ENCODE results near the gene ATOH8. TPM values are rescaled to one million over a fixed set of nuclear protein-coding genes. Genes with fewer than 3 reads are reported as not detected.

ATOH8 gene
- total RNA-seq, 1 donor from 2014 or later, result not detected

DNA sequence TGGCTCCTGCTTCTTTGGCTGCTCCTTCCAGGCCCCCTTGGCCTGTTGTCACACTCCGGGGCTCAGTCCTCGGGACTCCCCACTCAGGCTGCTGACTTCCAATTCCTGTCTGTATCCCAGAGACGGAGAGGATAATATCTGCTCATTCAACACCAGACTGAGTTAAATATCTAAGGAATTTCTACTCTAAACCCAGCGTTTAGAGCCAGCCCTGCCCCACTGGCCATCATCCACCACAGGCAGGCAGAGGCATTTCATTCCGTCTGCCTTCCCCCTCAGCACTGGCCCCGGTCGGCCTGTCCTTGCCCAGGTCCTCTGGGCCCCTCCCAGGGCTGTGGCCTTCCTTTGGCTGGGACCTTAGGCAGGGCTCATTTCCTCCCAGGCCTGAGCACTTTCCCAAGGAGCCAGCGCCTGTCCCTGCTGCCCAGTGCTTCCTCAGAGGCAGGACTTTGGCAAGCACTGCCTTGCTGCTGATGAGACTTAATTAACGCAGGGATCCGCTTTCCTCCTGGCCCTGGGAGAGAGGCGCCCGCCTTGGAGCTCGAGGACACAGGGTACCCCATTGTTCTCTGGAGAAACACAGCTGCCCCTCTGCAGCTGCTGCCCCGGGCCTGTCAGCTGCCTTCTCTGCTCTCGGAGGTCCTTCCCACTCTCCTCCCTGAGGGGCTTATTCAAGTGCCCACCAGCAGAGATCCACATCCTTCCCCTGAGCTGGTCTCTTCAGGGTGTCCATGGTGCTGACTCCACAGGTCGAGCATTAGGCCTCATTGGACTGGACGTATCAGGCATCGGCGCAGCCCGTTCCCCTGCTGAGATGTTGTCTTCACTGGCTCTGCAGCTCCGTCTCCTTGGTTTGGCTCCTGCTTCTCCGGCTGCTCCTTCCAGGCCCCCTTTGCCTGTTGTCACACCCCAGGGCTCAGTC lies 42.8 kb downstream of the ATOH8 start:
- ChIA-PET CTCF (interaction anchor here (0.6 to 1.3 kb wide), 2 partner anchors 17 to 44 kb away, joined by 3 to 4 read pairs; no protein-coding TSS in a partner anchor), POLR2A (no interaction called here)
- intact Hi-C loops (cut with micrococcal nuclease), result no loop called here
- Mint-ChIP-seq H3K9me3 (peaks cover 5% of the 10 kb centered on the region), H3K36me3 (ENCODE audit: low read depth) (no peaks in the 10 kb centered on the region), H3K4me1 (no peaks in the 10 kb centered on the region), H3K27ac (no peak overlapping the region), H3K27me3 (peaks cover 47% of the 10 kb centered on the region), H3K4me3 (no peak overlapping the region)
- DNase-seq, result peak; percentile 13
- ATAC-seq (ENCODE audit: low read depth), result no peak
- TF ChIP-seq, protein P1, sequence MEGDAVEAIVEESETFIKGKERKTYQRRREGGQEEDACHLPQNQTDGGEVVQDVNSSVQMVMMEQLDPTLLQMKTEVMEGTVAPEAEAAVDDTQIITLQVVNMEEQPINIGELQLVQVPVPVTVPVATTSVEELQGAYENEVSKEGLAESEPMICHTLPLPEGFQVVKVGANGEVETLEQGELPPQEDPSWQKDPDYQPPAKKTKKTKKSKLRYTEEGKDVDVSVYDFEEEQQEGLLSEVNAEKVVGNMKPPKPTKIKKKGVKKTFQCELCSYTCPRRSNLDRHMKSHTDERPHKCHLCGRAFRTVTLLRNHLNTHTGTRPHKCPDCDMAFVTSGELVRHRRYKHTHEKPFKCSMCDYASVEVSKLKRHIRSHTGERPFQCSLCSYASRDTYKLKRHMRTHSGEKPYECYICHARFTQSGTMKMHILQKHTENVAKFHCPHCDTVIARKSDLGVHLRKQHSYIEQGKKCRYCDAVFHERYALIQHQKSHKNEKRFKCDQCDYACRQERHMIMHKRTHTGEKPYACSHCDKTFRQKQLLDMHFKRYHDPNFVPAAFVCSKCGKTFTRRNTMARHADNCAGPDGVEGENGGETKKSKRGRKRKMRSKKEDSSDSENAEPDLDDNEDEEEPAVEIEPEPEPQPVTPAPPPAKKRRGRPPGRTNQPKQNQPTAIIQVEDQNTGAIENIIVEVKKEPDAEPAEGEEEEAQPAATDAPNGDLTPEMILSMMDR (IDR thresholded peaks at IDR 0.05), result no peak

- POLR2A ChIA-PET, result no interaction called here
- Mint-ChIP-seq H3K4me3 (no peak overlapping the region), H3K27me3 (peaks cover 50% of the 10 kb centered on the region), H3K27ac (no peak overlapping the region), H3K36me3 (ENCODE audit: low read depth) (no peaks in the 10 kb centered on the region), H3K4me1 (no peaks in the 10 kb centered on the region), H3K9me3 (peaks cover 8% of the 10 kb centered on the region)
- TF ChIP-seq, protein P1 (IDR thresholded peaks at IDR 0.05), result no peak
- ATAC-seq (ENCODE audit: low read depth), result no peak
- peak; percentile 7 for DNase-seq
- CTCF ChIA-PET, result interaction anchor here (1.3 kb wide), 1 partner anchor 16 kb away, joined by 3 read pairs; no protein-coding TSS in a partner anchor
- intact Hi-C loops (cut with micrococcal nuclease), result no loop called here
These were observed 43.5 kb downstream of the ATOH8 start for GRCh38 chr2:85797263-85797660.

GRCh38 chr2:85797921-85798320 lies 44.1 kb downstream of the ATOH8 start:
- Mint-ChIP-seq H3K36me3 (ENCODE audit: low read depth) (no peaks in the 10 kb centered on the region), H3K4me1 (no peaks in the 10 kb centered on the region), H3K27me3 (peaks cover 44% of the 10 kb centered on the region), H3K27ac (no peak overlapping the region), H3K4me3 (no peak overlapping the region), H3K9me3 (peaks cover 9% of the 10 kb centered on the region)
- TF ChIP-seq, protein P1 (IDR thresholded peaks at IDR 0.05), result no peak
- no peak for DNase-seq
- intact Hi-C loops (cut with micrococcal nuclease), result no loop called here
- ATAC-seq (ENCODE audit: low read depth), result no peak
- POLR2A ChIA-PET, result no interaction called here
- CTCF ChIA-PET, result interaction anchor here (1.3 kb wide), 1 partner anchor 16 kb away, joined by 3 read pairs; no protein-coding TSS in a partner anchor

DNA sequence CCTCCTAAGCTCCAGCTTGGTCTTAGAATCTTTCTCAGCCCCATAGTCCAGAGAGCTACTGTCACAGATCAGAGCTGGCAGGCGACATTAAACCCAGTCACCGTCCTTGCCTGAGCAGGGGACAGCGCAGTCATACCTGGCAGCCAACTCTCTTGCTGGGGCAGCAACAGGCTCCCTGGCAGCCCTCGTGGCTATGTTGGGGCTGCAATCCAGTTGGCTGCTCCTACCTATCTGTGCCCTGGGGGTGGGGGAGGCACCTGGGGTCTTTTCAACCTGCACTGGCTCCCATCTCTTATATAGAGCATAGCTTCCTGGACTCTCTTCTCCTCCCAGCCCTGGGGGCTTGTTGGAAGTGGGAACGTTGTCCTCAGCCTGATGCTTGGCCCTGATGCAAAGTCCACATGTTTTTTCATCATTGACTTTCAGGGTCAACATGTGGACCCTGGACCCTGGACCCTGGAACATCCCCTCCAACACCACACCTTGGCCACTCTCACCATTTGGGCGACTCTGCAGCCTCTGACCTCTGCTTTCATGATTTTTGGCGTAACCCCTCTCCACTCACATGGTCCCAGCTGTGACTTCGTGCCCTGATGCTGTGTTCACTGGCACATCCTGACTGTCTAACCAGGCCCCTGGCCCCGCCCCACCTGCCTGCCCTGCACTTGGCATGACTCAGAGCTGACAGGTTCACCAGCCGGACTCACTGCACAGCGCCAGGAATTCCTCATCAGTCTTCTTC lies 45.6 kb downstream of the ATOH8 start:
- Mint-ChIP-seq H3K36me3 (ENCODE audit: low read depth) (no peaks in the 10 kb centered on the region), H3K9me3 (peaks cover 9% of the 10 kb centered on the region), H3K27me3 (peaks cover 40% of the 10 kb centered on the region), H3K4me3 (no peak overlapping the region), H3K27ac (no peak overlapping the region), H3K4me1 (peaks cover under 1% of the 10 kb centered on the region)
- ChIA-PET CTCF (interaction anchor here (1.2 kb wide), 1 partner anchor 14 kb away, joined by 3 read pairs; no protein-coding TSS in a partner anchor), POLR2A (no interaction called here)
- TF ChIP-seq, protein P1 (IDR thresholded peaks at IDR 0.05), result no peak
- intact Hi-C loops (cut with micrococcal nuclease), result no loop called here
- DNase-seq (peak; percentile 7), ATAC-seq (ENCODE audit: low read depth) (no peak)

DNA sequence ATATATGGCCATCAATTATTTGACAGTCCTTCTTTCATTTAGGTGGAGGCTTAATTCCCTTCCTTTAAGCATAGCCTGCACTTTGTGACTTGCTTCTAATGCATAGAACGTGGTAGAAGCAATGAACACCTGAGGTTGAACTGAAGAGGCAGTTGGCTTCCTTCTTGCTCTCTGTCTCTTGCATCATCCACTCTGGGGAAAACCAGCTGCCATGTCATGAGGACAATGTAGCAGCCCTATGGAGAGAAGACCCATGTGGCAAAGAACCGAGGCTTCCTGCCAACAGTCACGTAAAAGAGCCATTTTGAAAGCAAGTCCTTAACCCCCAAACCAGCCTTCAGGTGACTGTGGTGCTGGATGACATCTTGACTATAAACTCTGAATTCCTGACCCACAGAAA lies 46.8 kb downstream of the ATOH8 start:
- ChIA-PET CTCF (no interaction called here), POLR2A (no interaction called here)
- DNase-seq (no peak), ATAC-seq (ENCODE audit: low read depth) (no peak)
- Mint-ChIP-seq H3K27me3 (peaks cover 36% of the 10 kb centered on the region), H3K4me1 (peaks cover 2% of the 10 kb centered on the region), H3K36me3 (ENCODE audit: low read depth) (no peaks in the 10 kb centered on the region), H3K4me3 (no peak overlapping the region), H3K27ac (no peak overlapping the region), H3K9me3 (peaks cover 9% of the 10 kb centered on the region)
- TF ChIP-seq, protein P1 (IDR thresholded peaks at IDR 0.05), result no peak
- intact Hi-C loops (cut with micrococcal nuclease), result no loop called here
